ENCODE data around the gene C1orf185.

DNA sequence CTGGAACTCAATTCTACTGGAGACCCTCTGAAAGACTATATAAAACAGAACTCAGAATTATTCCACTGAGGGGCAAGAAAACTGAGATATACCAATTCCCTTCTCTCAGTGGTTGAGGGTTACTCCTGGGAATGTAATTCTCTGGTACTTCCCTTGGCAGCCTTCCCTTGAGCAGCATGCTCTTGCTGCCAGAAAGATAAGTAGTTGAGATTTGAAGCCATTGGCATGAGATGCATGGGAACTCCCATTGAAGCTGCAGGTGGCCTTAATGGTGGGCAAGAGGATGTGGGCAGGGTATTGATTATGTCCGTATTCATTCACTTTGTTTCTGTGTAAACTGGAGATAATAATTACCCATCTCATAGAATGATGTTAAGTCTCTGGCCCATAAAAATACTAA lies 28.6 kb upstream of the C1orf185 start:
- TF ChIP-seq POLR2A (IDR thresholded peaks at IDR 0.05) (no peak), EP300 (IDR thresholded peaks at IDR 0.05) (no peak), POLR2AphosphoS5 (IDR thresholded peaks at IDR 0.05) (no peak)

Measured in sigmoid colon (tissue), 4 donors.